Spleen (tissue), 11 donors: ENCODE measurements around the gene CACNA2D3. TPM values are rescaled to one million over a fixed set of nuclear protein-coding genes. Genes with fewer than 3 reads are reported as not detected.

ENCODE experiments used
- DNase-seq: peaks from one replicate; pipeline ENCODE4 v3.0.0-alpha.2; 2020
- H3K27ac ChIP-seq, 8 donors: fragments of 200-600 bp; sonication (generic) in 7 of 8; 1 replicate in 4 of 8; 2 replicates in 4 of 8; pipeline versions ENCODE4 v1.5.0 to v1.8.0; 2016 to 2021; ENCODE audit warnings: inconsistent platforms in 4 of 8, mild to moderate bottlenecking in 4 of 8, moderate library complexity in 1 of 8
- H3K27me3 ChIP-seq, 7 donors: fragments of 200-600 bp; sonication (generic) in 6 of 7; replicated peaks in 1 of 7; 1 replicate in 4 of 7; 2 replicates in 3 of 7; pipeline versions ENCODE4 v1.5.0 to v1.8.0; 2016 to 2021; ENCODE audit warnings: inconsistent platforms in 3 of 7, mild to moderate bottlenecking in 1 of 7
- H3K36me3 ChIP-seq, 6 donors: fragments of 200-600 bp; sonication (generic) in 5 of 6; 1 replicate in 4 of 6; 2 replicates in 2 of 6; pipeline versions ENCODE4 v1.5.0 to v1.8.0; 2016 to 2021; ENCODE audit warnings: inconsistent platforms in 2 of 6
- H3K4me1 ChIP-seq, 6 donors: fragments of 200-600 bp; sonication (generic) in 5 of 6; 1 replicate in 3 of 6; 2 replicates in 3 of 6; pipeline versions ENCODE4 v1.5.0 to v1.8.0; 2016 to 2021; ENCODE audit warnings: inconsistent platforms in 3 of 6
- H3K4me3 ChIP-seq, 8 donors: fragments of 200-600 bp; sonication (generic) in 7 of 8; 1 replicate in 4 of 8; 2 replicates in 4 of 8; pipeline versions ENCODE4 v1.5.0 to v1.8.0; 2016 to 2021; ENCODE audit warnings: inconsistent platforms in 4 of 8, mild to moderate bottlenecking in 4 of 8, moderate library complexity in 2 of 8
- H3K9me3 ChIP-seq, 8 donors: fragments of 200-600 bp; sonication (generic) in 7 of 8; 1 replicate in 4 of 8; 2 replicates in 4 of 8; pipeline versions ENCODE4 v1.5.0 to v1.8.0; 2016 to 2021; ENCODE audit warnings: inconsistent platforms in 4 of 8
- POLR2A ChIP-seq, 3 donors: fragments of 450-650 bp; IDR thresholded peaks; one replicate each; pipeline ENCODE4 v1.5.1; 2017; ENCODE audit warnings: antibody characterized with exemption in 3 of 3, mild to moderate bottlenecking in 1 of 3
- POLR2AphosphoS5 ChIP-seq, 3 donors: sonication (generic); formaldehyde crosslinking; IDR thresholded peaks; one replicate each; pipeline ENCODE4 v1.5.1; 2017; ENCODE audit warnings: antibody characterized with exemption in 3 of 3
- WGBS, 5 donors: extraction: QIAGEN DNeasy Blood & Tissue Kit in 3 of 5; methylation state at CpG; one replicate each; pipeline versions ENCODE4 v1.1.5 to v1.1.7; 2013 to 2018; 5-methylcytosine and 5-hydroxymethylcytosine counted together
- intact Hi-C: fragments of 100-400 bp; cut with DNase I; formaldehyde crosslinking; loops from one replicate; pipeline ENCODE4 v1.15.0; 2023; ENCODE audit warnings: low total_unique reads
- polyA plus RNA-seq, 3 donors: library from polyadenylated mRNA; stranded (reverse); fragments of 200-250 nt; gene quantifications; one replicate each; pipeline ENCODE4 v1.2.1, GENCODE V29; 2013
- total RNA-seq, 7 donors: library from RNA; depleted of rRNA in 3 of 7; stranded (reverse); fragments of >200 nt in 3 of 7; fragmentation: NEBNext Ultra II Directional in 4 of 7; extraction: Animal tissue kit (Norgen Biotek cat#: 25700) in 4 of 7; gene quantifications; one replicate each; pipeline versions ENCODE4 v1.1.0 to v1.2.1, GENCODE V29; 2016 to 2021
- TF ChIP-seq, protein P1 (sequence below), 11 experiments: fragments of 200-600 bp in 7 of 11; fragments of 450-650 bp in 4 of 11; sonication (generic) in 4 of 11; IDR thresholded peaks in 8 of 11; conservative IDR thresholded peaks in 3 of 11; 1 replicate in 7 of 11; 2 replicates in 4 of 11; pipeline versions ENCODE4 v1.4.0 to v1.8.0; 2016 to 2021; ENCODE audit warnings: antibody characterized with exemption in 11 of 11, inconsistent platforms in 4 of 11, mild to moderate bottlenecking in 1 of 11
- donor health status: healthy with polysubstance abuse.
- donor health status: DM: no; HTN: no; CAD: no; lungs with moderate emphysema.
- donor health status: DM: no; HTN: no; CAD: no.
- donor health status: Bipolar disorder and iron deficiency.
- donor health status: healthy.
- donor health status: DM: no; HTN: no; CAD: no.
- donor health status: DM: yes; HTN: yes; CAD: no.

Gene CACNA2D3
- total and polyA plus RNA-seq, 10 donors = 0.83 to 4.9 (median 2.9) TPM

DNA sequence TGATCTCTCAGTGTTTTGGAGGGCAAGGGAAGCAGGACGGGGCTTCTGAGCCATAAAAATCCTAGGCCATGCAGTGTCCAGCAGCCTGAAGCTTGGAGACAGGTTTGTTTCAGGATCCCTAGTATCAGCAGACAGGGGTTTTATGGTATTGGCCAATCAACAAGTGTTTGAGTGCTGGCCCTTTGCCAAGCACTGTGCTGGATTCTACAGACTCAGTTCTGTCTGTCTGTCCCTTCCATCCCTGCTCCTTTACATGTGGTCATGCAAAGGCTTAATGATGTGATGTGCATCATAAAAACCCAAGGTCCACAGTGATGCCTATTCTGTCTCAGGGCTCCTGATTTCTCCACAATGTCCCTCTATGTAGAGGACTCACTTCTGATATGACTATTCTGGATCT, 621.4 kb downstream of the CACNA2D3 start:
- Histone ChIP-seq H3K27ac (no peak overlapping the region), H3K9me3 (no peaks in the 10 kb centered on the region), H3K27me3 (no peaks in the 10 kb centered on the region), H3K36me3 (no peaks in the 10 kb centered on the region), H3K4me3 (no peak overlapping the region), H3K4me1 (no peaks in the 10 kb centered on the region)
- intact Hi-C loops = no loop called here
- no peak for DNase-seq
- TF ChIP-seq, protein P1, sequence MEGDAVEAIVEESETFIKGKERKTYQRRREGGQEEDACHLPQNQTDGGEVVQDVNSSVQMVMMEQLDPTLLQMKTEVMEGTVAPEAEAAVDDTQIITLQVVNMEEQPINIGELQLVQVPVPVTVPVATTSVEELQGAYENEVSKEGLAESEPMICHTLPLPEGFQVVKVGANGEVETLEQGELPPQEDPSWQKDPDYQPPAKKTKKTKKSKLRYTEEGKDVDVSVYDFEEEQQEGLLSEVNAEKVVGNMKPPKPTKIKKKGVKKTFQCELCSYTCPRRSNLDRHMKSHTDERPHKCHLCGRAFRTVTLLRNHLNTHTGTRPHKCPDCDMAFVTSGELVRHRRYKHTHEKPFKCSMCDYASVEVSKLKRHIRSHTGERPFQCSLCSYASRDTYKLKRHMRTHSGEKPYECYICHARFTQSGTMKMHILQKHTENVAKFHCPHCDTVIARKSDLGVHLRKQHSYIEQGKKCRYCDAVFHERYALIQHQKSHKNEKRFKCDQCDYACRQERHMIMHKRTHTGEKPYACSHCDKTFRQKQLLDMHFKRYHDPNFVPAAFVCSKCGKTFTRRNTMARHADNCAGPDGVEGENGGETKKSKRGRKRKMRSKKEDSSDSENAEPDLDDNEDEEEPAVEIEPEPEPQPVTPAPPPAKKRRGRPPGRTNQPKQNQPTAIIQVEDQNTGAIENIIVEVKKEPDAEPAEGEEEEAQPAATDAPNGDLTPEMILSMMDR (IDR thresholded peaks at IDR 0.05 in 8 of 11, conservative IDR thresholded peaks at IDR 0.05 in 3 of 11) = no peak
- no peak for TF ChIP-seq POLR2AphosphoS5 (IDR thresholded peaks at IDR 0.05)
- no peak for TF ChIP-seq POLR2A (IDR thresholded peaks at IDR 0.05)
- 48 to 92% (median 54%) methylated on average over 1 of the region's 1 CpG for WGBS, 5 donors

DNA sequence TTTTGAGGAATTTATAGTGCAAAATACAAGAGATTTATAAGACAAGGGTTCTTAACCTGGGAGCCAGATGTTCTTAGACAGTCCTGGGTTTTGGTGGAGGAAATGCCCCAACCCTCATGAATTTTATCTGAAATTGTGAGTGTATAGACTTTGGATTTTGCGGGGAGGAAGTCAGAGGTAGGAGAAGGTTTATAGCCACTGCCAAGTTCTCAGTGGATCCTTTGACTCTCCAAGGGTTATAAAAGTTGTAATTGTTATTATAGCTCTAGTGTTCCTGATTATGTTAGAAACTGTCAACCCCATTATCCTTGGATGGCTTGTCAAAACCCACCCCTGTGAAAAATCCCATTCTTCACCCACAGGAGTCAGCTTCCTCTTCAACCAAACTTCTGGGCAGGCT, 621.9 kb downstream of the CACNA2D3 start:
- 86 to 95% (median 90%) methylated on average over 1 of the region's 1 CpG for WGBS, 5 donors
- no peak for TF ChIP-seq POLR2A (IDR thresholded peaks at IDR 0.05)
- TF ChIP-seq, protein P1 (IDR thresholded peaks at IDR 0.05 in 8 of 11, conservative IDR thresholded peaks at IDR 0.05 in 3 of 11) = no peak
- no peak for TF ChIP-seq POLR2AphosphoS5 (IDR thresholded peaks at IDR 0.05)
- H3K9me3 ChIP-seq = no peaks in the 10 kb centered on the region
- H3K4me1 ChIP-seq = no peaks in the 10 kb centered on the region
- H3K36me3 ChIP-seq = no peaks in the 10 kb centered on the region
- no peak overlapping the region for H3K4me3 ChIP-seq
- DNase-seq = no peak
- intact Hi-C loops = no loop called here
- H3K27ac ChIP-seq = no peak overlapping the region
- no peaks in the 10 kb centered on the region for H3K27me3 ChIP-seq

DNA sequence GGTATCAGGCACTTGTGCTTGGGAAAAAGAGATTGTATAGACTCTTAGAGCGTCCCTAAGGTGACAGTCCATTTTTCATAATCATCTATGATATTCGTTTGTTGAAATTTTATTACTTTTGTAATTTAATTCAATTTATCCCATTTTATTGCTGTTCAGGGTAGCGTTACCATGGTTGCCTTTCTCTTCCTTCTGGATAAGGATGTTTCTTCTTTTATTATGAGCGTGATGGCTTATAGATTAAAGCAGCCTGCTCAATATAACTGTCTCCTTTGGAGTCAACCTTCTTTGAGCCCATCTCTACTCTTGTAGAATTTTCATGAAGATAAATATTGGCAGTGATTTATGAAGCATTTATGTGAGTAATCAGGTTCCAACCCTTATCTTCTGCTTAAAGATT, 623.5 kb downstream of the CACNA2D3 start:
- TF ChIP-seq, protein P1 (IDR thresholded peaks at IDR 0.05 in 8 of 11, conservative IDR thresholded peaks at IDR 0.05 in 3 of 11) = no peak
- TF ChIP-seq POLR2AphosphoS5 (IDR thresholded peaks at IDR 0.05) = no peak
- TF ChIP-seq POLR2A (IDR thresholded peaks at IDR 0.05) = no peak
- Histone ChIP-seq H3K4me1 (no peaks in the 10 kb centered on the region), H3K27ac (no peak overlapping the region), H3K4me3 (no peak overlapping the region), H3K36me3 (no peaks in the 10 kb centered on the region), H3K27me3 (no peaks in the 10 kb centered on the region), H3K9me3 (no peaks in the 10 kb centered on the region)
- intact Hi-C loops = no loop called here
- 74 to 84% (median 79%) methylated on average over 4 of the region's 4 CpGs for WGBS, 5 donors
- no peak for DNase-seq

DNA sequence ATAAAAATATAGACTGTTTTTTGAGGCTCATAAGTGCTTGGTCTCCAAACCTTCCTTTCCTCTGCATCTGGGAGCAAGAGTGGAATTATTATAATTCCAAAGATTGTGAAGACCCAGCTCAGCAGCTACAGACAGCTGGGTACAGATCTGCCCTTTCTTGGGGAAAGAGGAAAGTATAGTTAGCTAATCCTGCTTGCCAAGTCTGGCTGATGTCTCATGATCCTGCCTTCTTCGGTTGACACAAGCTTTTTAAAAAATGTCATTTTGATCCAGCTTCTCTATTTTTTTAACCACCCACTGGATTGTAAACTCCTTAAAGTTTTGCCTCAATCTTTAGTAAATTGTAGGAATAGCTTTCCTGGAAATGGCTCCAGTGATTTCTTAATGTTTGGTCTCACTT, 624.4 kb downstream of the CACNA2D3 start:
- H3K4me3 ChIP-seq = no peak overlapping the region
- TF ChIP-seq POLR2AphosphoS5 (IDR thresholded peaks at IDR 0.05) (no peak), POLR2A (IDR thresholded peaks at IDR 0.05) (no peak)
- TF ChIP-seq, protein P1 (IDR thresholded peaks at IDR 0.05 in 8 of 11, conservative IDR thresholded peaks at IDR 0.05 in 3 of 11) = no peak
- no peak overlapping the region for H3K27ac ChIP-seq
- no peaks in the 10 kb centered on the region for H3K27me3 ChIP-seq
- no peak for DNase-seq
- H3K9me3 ChIP-seq = no peaks in the 10 kb centered on the region
- intact Hi-C loops = no loop called here
- no peaks in the 10 kb centered on the region for H3K36me3 ChIP-seq
- no peaks in the 10 kb centered on the region for H3K4me1 ChIP-seq
- WGBS, 5 donors = 68 to 82% (median 76%) methylated on average over 1 of the region's 1 CpG
